Activated naive CD4-positive, alpha-beta T cell treated with Interleukin-2 at 50 U/mL for 16 hours (primary cell): ENCODE measurements around the gene DPP10.

Experiments used
- DNase-seq: peaks from one replicate; pipeline ENCODE4 v3.0.0-alpha.2; 2020

DPP10 gene

DNA sequence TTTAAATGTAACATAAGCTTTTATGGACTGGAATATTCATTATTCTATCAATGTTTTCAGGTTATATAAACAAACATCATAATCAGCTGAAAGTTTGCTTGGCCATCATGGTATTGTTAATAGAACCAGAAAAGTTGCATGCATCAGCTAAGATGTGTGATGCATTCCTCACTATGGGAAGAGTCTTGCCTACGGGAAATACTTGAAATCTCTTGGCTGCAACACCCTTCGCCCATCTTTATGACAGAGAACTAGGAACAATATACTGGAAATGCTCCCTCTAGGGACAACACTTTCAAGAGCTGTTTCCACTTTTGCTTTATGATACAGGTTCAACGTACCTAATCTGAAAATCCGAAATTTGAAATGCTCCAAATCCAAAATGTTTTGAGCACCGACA, 1390.8 kb downstream of the DPP10 start:
- no peak for DNase-seq

- DNase-seq = no peak
Observed at GRCh38 chr2:115838539-115838938, 1396.1 kb downstream of the DPP10 start.

DNA sequence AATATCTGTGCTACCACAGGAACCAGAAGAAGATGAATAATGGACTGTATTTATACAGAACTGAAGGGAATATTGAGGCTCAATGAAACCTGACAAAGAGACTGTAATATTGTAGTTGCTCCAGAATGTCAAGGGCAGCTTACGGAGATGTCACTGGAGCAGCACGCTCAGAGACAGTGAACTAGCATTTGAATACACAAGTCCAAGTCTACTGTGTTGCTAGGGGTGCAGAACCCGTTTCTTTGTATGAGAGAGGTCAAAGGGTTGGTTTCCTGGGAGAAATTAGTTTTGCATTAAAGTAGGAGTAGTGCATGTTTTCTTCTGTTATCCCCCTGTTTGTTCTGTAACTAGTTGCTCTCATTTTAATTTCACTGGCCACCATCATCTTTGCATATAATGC, 1399.9 kb downstream of the DPP10 start:
- no peak for DNase-seq

DNA sequence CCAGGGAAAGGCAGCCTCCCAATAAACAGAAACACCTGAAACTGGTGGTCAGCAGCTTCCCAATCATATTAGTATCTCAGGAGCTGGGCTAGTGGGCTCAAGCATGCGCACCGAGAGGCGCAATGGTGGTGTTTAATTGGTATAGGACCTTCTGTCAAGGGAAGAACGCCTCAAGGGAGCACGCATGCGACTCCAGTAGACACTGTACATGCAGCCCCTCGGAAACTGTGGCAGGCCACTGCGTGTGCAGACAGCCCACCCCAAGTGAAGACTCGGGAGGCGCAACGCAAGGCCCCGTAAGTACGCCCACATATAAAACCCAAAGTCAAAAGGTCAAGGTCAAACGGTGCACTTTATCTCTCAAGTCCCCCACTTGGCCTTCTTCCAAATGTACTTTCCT, 1405.8 kb downstream of the DPP10 start:
- DNase-seq = no peak

DNA sequence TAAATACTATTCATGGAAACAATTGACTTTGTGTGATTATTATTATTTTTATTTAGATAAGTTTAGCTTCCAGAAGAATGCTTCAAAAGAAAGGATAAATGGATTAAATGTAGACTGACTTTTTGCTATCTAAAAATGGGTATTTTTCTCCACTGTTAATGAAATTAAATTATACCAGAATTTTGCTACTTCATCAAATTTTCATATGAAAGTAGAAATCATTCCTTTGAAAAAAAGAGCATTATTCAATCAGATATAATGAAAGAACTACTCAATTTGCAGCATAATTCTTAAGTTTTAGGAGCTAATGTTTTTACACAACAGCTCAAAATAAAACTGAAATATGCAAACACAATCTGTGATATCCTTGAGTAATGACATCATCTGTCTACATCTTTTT, 1424.6 kb downstream of the DPP10 start:
- DNase-seq = no peak

GRCh38 chr2:115874427-115874826, 1432.0 kb downstream of the DPP10 start:
- no peak for DNase-seq

DNA sequence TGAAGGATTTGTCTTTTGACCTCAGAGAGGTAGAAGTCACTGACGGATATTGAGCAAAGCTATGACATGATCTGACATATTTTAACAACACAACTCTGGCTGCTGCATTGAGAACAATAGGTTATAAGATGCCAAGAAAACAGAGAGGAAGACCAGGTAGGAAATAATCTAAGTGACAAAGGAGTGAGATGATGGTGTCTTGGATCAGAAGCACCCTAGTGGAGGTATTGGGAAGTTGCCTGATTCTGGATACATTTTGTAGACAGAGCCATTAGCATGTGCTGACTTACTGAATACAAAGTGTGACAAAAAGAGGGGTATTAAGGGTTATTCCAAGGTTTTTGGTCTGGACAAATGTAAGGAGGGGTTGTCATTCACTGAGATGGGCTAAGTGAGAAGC, 1438.1 kb downstream of the DPP10 start:
- no peak for DNase-seq

DNA sequence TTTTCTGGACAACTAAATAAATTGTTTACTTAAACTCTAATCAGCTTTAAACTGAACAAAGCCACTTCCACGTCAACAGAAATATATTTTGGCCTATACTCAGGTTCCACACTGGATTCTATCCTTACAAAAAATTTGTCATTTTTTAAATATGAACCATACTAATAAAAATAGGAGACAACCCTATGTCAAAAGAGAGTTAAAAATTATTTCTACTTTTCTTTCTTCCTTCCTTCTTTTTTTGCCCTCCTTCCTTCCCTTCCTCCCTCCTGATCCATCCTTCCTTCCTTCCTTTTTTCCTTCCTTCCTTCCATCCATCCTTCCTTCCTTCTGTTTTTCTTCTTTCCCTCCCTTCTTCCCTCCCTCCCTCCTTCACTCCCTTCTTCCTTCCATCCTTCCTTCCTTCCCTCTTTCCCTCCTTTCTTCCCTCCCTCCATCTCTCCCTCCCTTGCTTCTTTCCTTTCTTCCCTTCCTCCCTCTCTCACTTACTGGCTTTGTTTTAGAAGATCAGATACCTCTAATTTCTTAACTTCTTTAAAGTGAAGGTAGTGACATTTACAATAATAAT, 1444.9 kb downstream of the DPP10 start:
- no peak for DNase-seq
